Fibroblast of skin of right quadriceps (primary cell): ENCODE data around the gene VPS72.
A peak's percentile ranks its signal among the peaks of the same experiment; 100 is the strongest.

ENCODE experiments used
- DNase-seq: peaks from one replicate; pipeline ENCODE4 v3.0.0-alpha.2; 2013

The VPS72 gene

DNA sequence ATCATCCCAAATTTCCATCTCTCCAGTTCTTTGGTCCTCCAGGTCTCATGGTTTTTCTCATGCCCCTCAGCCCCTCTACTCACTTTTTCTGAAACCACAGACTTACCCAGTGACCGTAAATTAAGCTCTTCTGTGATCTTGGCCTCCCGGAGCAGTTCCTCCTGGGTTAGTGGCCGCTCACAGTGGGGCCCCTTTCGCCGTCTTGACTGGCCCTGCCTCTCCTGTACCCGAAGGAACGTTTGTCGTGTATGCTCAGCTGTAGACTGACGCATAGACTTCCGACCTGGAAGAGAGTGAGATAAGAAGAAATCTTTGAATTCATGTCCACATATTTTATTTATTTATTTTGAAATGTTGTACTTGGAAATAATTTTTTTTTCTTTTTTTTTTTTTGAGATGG lies 5.8 kb downstream of the VPS72 start:
- DNase-seq: no peak

DNA sequence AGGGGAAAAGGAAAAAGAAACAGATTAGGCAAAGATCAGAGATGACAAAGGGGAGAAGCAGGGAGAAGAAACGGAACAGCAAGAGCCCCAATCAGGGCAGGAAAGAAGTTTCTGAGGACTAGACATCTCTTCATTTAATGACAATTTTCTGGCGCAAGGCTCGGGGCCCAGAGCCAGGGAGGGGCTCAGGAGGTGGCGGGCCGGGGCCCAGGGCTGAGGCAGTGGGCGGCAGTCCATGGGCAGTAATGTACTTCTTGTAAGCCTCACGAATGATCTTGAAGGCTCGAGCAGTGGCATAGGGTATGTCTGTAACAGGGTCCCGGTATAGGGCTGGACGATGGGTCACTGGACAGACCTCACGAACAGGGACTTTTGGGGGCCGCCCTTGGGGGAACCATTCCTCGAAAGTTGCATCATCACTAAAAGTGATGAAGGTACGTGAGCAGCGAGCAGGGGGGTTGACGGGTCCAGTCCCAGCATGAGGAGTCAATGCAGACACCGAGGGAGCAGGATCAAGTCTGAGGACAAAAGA lies 13.4 kb downstream of the VPS72 start:
- no peak for DNase-seq

DNA sequence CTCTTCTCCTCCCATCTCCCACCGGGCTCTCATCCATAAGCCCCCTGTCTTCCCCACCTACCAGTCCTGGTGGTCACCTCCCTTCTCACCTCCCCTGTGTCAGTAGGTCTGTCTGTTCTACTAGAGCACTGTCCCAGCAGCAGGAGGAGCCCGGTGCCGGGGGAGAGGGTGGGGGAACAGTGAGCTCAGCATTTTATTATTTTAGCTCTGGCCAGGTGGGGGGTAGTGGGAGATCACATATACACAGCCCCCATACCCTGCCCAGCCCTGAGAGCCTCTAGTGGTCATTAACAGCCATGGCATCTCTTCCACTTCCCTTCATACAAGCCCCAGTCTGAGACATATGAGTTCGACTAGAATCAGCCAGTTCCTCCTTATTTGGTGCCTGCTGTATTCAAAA lies 14.1 kb downstream of the VPS72 start, which contains the start of gene TMOD4:
Gene TMOD4 (minus strand): TSS at position 119 of the 400 bp plus-strand sequence. CDS start 1,106 bp downstream, outside the sequence.
- DNase-seq: peak; percentile 12

- DNase-seq: no peak
Observed at GRCh38 chr1:151175041-151175741, 14.8 kb downstream of the VPS72 start.

DNA sequence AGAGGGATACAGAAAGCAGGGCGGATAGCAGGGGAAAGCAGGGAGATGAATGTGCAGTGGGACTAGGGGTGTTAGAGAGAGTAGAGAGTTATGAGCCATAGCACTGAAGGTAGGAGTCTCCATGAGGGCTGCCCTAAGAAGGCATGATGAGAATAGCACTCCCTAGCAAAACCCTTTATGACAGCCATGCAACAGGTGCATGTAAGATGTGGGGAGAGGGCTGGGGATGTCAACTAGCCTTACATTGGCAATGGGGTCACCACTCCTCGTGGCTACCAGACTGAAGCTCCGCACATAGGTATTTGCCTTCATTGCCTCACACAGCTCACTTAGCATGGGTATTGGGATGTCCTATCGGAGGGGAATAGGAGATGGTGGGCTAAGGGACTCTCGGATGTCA lies 18.8 kb downstream of the VPS72 start:
- no peak for DNase-seq

GRCh38 chr1:151167116-151167515 lies 22.9 kb downstream of the VPS72 start:
- no peak for DNase-seq

DNA sequence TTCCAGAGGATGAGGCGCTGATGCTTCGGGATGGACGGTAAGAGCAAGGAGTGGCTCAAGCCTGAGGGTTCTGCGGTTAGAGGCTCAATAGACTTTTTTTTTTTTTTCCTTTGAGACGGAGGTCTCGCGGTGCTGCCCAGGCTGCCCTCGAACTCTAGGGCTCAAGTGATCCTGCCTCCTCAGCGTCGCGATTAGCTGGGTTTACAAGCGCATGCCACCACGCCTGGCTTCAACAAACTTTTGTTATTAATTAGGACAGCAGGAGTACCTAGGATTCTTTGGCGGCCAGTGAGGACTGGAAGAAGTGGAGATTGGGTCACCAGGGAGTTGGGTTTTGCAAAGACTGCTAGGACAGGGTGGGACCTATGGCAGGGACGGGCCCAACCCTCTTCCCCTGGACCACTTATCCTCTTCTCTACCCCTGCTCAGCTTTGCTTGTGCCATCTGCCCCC lies 23.5 kb downstream of the VPS72 start:
- DNase-seq: peak; percentile 55

DNA sequence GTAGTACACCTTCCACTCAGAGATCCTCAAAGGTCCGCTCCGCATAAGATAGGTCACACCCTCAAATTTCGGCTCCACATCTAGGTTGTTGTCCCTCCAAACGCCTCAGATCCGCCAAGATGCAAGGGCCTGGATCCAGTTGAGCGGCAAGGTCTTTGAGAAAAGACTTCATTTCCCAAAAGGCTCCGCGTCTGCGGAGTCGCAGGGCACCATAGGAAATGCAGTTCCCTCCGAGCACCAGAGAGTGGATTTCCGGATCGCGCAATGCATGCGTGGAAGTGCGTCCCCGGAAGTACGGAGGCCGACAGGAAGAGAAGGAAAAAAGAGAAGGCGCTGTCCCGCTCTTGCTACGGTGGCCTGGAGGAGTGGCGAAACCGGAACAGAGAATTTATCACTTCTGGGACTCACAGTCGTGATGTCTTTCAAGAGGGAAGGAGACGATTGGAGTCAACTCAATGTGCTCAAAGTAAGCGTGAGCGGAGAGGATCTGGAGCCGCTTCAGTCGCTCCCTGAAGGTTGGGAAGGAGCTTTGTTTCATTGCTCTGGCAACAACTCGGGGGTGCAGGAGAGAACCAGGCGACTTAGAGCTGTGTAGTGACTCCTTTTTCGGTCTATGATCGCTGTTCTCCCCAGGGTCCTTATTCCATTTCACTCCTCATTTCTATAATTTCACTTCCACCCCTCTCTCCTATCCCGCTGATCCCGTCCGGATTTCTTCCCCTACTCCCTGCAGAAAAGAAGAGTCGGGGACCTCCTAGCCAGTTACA lies 24.1 kb downstream of the VPS72 start, which contains the start of the genes LYSMD1 and SCNM1:
Gene LYSMD1 (minus strand): TSS at position 165 of the 767 bp plus-strand sequence. CDS start 644 bp downstream, outside the sequence.
Gene SCNM1 (plus strand): TSS at position 407 of the 767 bp plus-strand sequence. CDS start 9 bp downstream, at position 416.
- DNase-seq: peak; percentile 100

GRCh38 chr1:151165281-151165737 lies 24.7 kb downstream of the VPS72 start:
- DNase-seq: peak; percentile 61

GRCh38 chr1:151164732-151165280 lies 25.2 kb downstream of the VPS72 start:
- DNase-seq: no peak

- no peak for DNase-seq
Observed at GRCh38 chr1:151159373-151159772, 30.6 kb downstream of the VPS72 start.

- no peak for DNase-seq
Observed at GRCh38 chr1:151158751-151159251, 31.2 kb downstream of the VPS72 start.

DNA sequence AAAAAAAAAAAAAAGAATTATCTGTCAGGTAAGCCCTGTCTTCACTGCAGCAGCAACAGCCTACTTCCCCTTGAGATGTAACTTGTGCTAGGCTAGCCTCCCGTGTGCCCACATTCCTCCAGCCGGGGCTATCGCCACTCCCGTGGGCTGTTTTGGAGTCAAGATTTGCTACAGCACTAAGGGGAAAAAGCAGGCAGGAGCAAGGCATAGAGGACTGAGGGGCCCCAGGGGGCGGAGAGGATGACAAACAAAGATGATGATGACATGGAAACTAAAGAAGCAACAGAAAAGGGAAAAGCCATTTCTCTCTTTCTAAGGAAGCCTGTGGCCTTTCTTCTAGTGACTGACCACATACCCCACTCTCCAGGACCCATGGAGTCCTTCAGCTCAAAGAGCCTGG lies 31.7 kb downstream of the VPS72 start:
- no peak for DNase-seq

GRCh38 chr1:151157067-151157531 lies 32.9 kb downstream of the VPS72 start:
- DNase-seq: no peak

GRCh38 chr1:151156515-151156819 lies 33.5 kb downstream of the VPS72 start, which contains the start of gene TNFAIP8L2:
TNFAIP8L2 (plus strand) TSS chr1:151156649; CDS start chr1:151158698, 2,049 bp downstream.
- no peak for DNase-seq

DNA sequence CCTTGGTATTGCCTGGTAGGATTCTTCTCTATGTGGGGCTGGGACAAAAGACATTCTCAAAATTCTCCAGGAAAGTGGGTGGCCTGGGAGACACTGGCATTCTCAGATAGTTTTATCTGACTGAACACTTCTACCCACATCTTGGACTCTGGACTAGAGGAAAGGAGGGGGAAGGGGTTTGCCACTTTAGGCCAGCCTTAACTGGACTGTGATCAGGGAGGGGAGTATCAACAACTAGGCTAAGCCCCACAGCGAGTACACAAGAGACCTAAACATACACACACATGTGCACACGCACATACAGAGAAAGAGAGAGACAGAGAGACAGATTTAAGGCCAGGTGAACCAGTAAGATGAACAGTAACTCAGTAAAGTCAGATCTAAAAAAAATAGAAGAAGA lies 42.3 kb downstream of the VPS72 start:
- no peak for DNase-seq

DNA sequence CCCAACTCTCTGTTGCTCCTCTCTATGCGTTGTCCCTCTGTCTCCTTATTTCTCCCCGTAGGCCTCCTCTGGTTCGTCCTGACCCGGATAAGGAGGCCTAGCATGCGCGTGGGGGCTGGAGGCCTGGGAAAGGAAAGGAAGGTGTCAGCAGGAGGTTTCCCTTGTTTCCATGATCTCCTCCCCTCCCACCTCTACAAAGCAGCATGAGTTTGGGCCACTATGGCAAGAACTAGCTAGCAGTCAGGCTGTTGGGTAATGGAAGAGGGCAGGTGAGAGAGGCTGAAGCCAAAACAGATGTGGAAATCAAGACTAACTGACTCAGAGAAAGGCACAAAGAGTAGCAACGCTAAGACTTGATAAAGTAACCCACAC lies 42.9 kb downstream of the VPS72 start:
- DNase-seq: no peak

DNA sequence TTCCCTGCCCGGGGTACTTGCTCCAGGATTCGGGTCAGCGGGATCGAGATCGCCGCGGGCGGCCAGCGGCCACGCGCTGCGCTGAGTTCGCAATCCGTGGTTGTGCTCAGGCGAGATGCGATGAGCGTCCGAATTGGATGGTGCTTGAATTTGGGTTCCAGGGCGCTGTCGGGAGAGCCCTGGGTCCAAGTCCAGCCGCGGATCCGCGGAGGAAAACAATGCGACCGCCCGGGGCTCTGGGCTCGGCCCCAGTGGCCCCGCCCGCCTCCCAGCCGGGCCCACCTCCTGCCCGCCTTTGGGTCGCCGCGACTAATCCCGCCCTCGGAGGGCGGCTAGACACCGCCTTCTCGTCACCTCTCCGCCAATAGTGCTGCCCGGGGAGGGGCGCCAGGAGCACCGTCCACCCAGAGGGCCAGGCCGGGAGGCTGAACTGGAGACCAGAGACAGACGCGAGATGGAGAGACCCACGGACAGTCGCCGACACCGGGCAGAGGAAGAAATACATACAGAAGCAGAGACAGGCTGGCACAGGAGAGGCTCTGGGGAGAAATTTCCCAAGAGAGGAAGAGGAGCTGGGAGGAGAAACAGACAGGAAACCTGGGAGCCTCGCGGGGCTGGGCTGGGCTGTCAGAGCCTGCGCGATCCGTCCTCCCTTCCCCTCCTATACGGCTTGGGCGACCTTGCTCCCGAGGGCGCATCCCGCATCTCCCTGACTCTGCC lies 43.4 kb downstream of the VPS72 start, which contains the start of gene SEMA6C:
Gene SEMA6C (minus strand): TSS at position 220 of the 720 bp plus-strand sequence. CDS start 4,010 bp downstream, outside the sequence.
- peak; percentile 87 for DNase-seq

DNA sequence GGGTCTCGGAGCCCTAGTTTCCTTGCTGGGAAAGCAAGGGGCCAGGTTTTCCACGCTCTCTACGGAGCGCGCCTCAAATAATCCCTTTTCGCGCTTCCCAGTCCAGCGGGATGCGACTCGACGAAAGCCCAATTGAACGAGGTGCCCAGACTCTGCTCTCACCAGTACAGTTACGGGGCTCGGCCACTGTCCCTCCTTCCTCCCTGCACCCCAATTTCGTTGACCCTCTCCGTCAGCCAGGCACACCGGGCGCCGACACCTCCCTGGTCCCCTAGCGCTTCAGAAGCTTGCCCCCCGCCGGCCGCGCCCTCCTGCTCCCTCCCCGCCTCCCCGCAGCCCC lies 44.0 kb downstream of the VPS72 start:
- no peak for DNase-seq

DNA sequence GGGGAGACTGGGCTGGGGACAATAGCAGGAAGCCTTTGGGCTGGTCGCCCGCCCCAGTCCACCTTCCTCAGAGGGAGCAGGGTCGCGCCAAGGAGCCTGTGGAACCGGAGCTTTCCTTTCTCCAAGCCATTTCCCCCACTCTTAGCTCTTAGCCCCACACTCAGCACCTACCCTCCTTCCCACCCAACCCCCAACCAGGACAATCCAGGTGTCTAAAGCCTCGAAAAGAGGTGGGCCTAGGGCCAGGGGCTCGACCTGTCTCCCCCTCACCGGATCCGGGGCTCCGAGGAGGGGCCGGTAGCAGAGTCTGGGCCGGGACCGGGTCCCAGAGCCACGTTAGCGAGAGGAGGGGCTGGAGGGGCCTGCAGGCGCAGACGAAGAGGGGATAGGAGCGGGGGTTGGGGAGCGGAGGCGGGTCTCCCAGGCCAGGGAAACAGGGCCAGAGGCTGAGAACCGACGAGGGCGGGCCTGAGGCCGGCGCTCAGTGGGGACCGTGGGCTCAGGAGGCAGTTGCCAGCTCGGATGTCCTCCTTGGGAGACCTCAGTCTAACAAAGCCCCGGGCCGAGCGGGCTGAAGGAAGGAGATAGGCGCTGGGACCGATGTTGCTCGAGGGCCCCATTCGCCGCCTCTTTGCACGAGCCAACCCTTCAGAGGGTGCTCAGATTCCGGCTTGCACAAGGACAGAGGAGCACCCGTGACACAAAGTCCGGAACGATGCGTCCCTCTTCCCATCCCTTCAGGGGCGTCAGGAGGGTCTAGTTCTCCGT lies 44.5 kb downstream of the VPS72 start:
- peak; percentile 14 for DNase-seq
